Measurements from ENCODE around the gene PADI2. TPM values are rescaled to one million over a fixed set of nuclear protein-coding genes. Genes with fewer than 3 reads are reported as not detected.

PADI2 gene
- total RNA-seq, 1 experiment from 2014 or later: 27.7 TPM

DNA sequence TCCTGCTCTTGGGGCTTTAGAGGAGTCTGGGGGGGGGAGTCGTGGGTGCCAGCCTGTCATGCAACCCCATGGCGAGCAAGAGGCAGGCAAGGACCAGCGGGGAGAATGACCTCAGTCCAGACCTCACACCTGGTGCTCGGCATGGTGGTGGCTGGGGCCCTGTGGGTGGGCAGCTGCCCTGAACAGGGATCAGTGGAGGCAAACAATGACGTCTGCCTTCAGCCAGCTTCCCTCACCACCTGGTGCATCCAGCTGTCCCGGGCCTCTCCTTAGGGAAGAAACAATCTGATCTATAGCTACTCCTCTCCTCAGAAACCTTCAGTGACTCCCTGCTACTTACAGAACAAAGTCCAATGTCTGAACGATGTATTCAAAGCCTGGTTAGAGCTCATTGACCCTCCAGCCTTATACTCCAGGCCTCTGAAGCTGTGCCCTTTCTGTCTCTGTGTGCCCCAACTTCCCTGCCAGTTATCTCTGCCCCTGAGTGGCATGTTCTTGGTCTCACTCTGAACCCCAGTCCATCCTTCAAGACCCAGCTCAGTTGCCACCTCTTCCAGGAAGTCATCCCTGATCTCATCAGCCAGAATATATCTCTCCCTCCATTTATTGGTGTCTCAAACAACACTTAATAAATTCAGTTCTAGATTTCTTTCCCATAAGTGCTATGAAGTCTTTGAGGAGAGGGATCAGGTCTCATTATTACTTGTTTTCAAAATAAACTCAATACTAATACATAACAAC, 6.6 kb downstream of the PADI2 start:
- H3K4me1 ChIP-seq (ENCODE audit: insufficient read depth, low read length, poor library complexity, severe bottlenecking): no peaks in the 10 kb centered on the region

DNA sequence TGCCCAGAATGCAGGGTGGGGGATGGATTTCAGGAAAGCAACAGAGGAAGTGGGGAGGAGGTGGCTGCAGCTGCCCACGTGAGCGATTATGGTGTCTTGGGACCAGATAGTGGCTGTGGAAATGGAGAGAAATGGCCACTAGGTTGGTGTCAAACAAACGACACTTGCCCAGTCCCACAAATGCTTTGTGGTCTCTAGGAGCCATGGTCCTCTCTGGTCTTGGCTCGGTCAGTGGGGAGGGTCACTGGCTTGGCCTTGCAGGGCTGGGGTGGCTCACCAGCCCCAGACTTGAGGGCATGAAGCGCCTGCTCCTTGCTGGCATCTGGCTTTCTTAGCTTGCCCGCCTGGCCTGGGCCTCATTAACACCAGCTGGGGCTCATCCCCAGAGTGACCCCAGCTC, 7.2 kb downstream of the PADI2 start:
- ChIA-PET CTCF (no interaction called here), POLR2A (ENCODE audit: low non-redundant PET) (no interaction called here)
- intact Hi-C loops (cut with micrococcal nuclease; ENCODE audit: unreplicated experiment): no loop called here
- H3K4me3 ChIP-seq (ENCODE audit: low read depth, low read length, poor library complexity, severe bottlenecking): no peak overlapping the region
- TF ChIP-seq, protein P1, sequence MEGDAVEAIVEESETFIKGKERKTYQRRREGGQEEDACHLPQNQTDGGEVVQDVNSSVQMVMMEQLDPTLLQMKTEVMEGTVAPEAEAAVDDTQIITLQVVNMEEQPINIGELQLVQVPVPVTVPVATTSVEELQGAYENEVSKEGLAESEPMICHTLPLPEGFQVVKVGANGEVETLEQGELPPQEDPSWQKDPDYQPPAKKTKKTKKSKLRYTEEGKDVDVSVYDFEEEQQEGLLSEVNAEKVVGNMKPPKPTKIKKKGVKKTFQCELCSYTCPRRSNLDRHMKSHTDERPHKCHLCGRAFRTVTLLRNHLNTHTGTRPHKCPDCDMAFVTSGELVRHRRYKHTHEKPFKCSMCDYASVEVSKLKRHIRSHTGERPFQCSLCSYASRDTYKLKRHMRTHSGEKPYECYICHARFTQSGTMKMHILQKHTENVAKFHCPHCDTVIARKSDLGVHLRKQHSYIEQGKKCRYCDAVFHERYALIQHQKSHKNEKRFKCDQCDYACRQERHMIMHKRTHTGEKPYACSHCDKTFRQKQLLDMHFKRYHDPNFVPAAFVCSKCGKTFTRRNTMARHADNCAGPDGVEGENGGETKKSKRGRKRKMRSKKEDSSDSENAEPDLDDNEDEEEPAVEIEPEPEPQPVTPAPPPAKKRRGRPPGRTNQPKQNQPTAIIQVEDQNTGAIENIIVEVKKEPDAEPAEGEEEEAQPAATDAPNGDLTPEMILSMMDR (conservative IDR thresholded peaks at IDR 0.05; ENCODE audit: low read depth, low read length): no peak
- TF ChIP-seq EZH2 (IDR thresholded peaks at IDR 0.05; ENCODE audit: borderline replicate concordance, low read depth, low read length, poor library complexity, severe bottlenecking): no peak
- H3K9me3 ChIP-seq (ENCODE audit: low read depth, low read length, poor library complexity, severe bottlenecking): no peaks in the 10 kb centered on the region
- H3K4me1 ChIP-seq (ENCODE audit: insufficient read depth, low read length, poor library complexity, severe bottlenecking): no peaks in the 10 kb centered on the region
- H3K36me3 ChIP-seq (ENCODE audit: insufficient read depth, low read length, poor library complexity, severe bottlenecking): no peaks in the 10 kb centered on the region
- no peaks in the 10 kb centered on the region for H3K27me3 ChIP-seq (replicated peaks; ENCODE audit: insufficient read depth, low read depth, low read length, poor library complexity)
- DNase-seq (ENCODE audit: low spot score): no peak
- no TSS peak for BruUV-seq (replicated peaks)
- peak overlapping the region; percentile 10 for H3K27ac ChIP-seq (ENCODE audit: low read depth, low read length, poor library complexity, severe bottlenecking)

More for the DNA sequence above, 6.6 kb downstream of the PADI2 start:
- Histone ChIP-seq H3K9me3 (ENCODE audit: low read depth, low read length, poor library complexity, severe bottlenecking) (no peaks in the 10 kb centered on the region), H3K4me3 (ENCODE audit: low read depth, low read length, poor library complexity, severe bottlenecking) (no peak overlapping the region), H3K27ac (ENCODE audit: low read depth, low read length, poor library complexity, severe bottlenecking) (no peak overlapping the region), H3K36me3 (ENCODE audit: insufficient read depth, low read length, poor library complexity, severe bottlenecking) (no peaks in the 10 kb centered on the region), H3K27me3 (replicated peaks; ENCODE audit: insufficient read depth, low read depth, low read length, poor library complexity) (no peaks in the 10 kb centered on the region)
- CTCF ChIA-PET: no interaction called here
- TF ChIP-seq, protein P1 (conservative IDR thresholded peaks at IDR 0.05; ENCODE audit: low read depth, low read length): no peak
- TF ChIP-seq EZH2 (IDR thresholded peaks at IDR 0.05; ENCODE audit: borderline replicate concordance, low read depth, low read length, poor library complexity, severe bottlenecking): no peak
- POLR2A ChIA-PET (ENCODE audit: low non-redundant PET): no interaction called here
- intact Hi-C loops (cut with micrococcal nuclease; ENCODE audit: unreplicated experiment): no loop called here
- no TSS peak for BruUV-seq (replicated peaks)
- DNase-seq (ENCODE audit: low spot score): no peak

DNA sequence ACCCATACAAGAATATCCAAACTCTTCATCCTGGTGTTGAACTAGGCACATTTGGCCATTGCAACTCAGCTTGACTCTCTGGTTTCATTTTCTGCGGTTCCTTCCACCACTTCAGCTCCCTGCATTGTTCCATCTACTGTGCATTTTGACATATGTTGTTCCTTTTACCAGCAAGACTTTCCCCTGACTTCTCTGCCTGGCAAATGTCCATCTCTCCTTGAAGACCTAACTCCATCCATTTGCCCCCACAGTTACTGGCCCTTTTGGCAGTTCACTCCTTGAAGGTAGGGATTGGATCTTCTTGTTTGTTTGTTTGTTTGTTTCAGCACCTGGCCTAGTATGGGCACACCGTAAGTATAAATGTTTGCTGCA, 8.7 kb downstream of the PADI2 start:
- Histone ChIP-seq H3K4me1 (ENCODE audit: insufficient read depth, low read length, poor library complexity, severe bottlenecking) (no peaks in the 10 kb centered on the region), H3K36me3 (ENCODE audit: insufficient read depth, low read length, poor library complexity, severe bottlenecking) (no peaks in the 10 kb centered on the region), H3K27me3 (replicated peaks; ENCODE audit: insufficient read depth, low read depth, low read length, poor library complexity) (no peaks in the 10 kb centered on the region), H3K4me3 (ENCODE audit: low read depth, low read length, poor library complexity, severe bottlenecking) (no peak overlapping the region), H3K9me3 (ENCODE audit: low read depth, low read length, poor library complexity, severe bottlenecking) (no peaks in the 10 kb centered on the region), H3K27ac (ENCODE audit: low read depth, low read length, poor library complexity, severe bottlenecking) (no peak overlapping the region)
- CTCF ChIA-PET: interaction anchor here (0.6 kb wide), 1 partner anchor 320 kb away, joined by 4 read pairs; no protein-coding TSS in a partner anchor
- BruUV-seq (replicated peaks): no TSS peak
- TF ChIP-seq, protein P1 (conservative IDR thresholded peaks at IDR 0.05; ENCODE audit: low read depth, low read length): no peak
- TF ChIP-seq EZH2 (IDR thresholded peaks at IDR 0.05; ENCODE audit: borderline replicate concordance, low read depth, low read length, poor library complexity, severe bottlenecking): no peak
- no peak for DNase-seq (ENCODE audit: low spot score)
- POLR2A ChIA-PET (ENCODE audit: low non-redundant PET): no interaction called here
- intact Hi-C loops (cut with micrococcal nuclease; ENCODE audit: unreplicated experiment): no loop called here
